Astrocyte of the cerebellum (primary cell): ENCODE measurements around the gene GPHN.

Source experiments
- DNase-seq: peaks from one replicate; pipeline ENCODE4 v3.0.0-alpha.2; 2011; ENCODE audit warnings: low read depth
- H3K4me3 ChIP-seq: 2 replicates; pipeline ENCODE4 v1.5.1; 2011; ENCODE audit warnings: mild to moderate bottlenecking, low read depth, low read length, moderate library complexity
- in situ Hi-C: cut with HindIII; loops from 2 replicates; pipeline ENCODE4 v1.10.0; 2017; ENCODE audit warnings: low sequenced_read_pairs
- TF ChIP-seq, protein P1 (sequence below): IDR thresholded peaks from 2 replicates; pipeline ENCODE4 v1.5.1; 2012; ENCODE audit warnings: low read length, low read depth, moderate library complexity, mild to moderate bottlenecking; ENCODE audit errors: missing control alignments

GPHN gene

DNA sequence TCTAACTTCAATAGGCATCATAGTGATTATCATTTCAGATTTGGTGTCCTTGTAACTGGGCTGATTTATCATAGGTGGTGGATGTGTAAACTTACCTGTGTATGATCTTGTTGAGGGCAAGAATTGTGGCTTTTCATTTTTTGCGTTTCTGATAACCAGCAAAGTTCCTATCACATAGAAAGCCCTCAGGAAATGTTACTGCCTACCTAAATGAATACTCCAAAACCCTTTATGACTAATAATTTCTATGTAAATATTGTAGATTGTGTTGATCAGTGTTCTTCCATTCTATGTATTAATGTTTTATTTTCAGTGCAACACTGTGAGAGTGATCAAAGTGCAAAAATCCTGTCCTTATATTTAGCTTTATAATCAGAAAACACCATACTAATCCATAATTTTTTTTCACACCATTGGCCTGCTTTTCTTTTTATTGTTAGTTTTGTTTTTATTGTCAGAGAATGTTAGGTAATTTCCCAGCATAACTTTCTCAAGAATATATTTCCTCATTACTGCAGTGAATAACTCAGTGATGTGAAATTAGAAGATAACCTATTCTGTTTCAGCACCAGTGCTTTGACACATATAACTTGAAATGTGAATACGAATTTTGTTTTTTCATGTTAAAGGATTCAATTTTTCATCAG lies 94.1 kb downstream of the GPHN start:
- in situ Hi-C loops: no loop called here
- no peak overlapping the region for H3K4me3 ChIP-seq
- TF ChIP-seq, protein P1, sequence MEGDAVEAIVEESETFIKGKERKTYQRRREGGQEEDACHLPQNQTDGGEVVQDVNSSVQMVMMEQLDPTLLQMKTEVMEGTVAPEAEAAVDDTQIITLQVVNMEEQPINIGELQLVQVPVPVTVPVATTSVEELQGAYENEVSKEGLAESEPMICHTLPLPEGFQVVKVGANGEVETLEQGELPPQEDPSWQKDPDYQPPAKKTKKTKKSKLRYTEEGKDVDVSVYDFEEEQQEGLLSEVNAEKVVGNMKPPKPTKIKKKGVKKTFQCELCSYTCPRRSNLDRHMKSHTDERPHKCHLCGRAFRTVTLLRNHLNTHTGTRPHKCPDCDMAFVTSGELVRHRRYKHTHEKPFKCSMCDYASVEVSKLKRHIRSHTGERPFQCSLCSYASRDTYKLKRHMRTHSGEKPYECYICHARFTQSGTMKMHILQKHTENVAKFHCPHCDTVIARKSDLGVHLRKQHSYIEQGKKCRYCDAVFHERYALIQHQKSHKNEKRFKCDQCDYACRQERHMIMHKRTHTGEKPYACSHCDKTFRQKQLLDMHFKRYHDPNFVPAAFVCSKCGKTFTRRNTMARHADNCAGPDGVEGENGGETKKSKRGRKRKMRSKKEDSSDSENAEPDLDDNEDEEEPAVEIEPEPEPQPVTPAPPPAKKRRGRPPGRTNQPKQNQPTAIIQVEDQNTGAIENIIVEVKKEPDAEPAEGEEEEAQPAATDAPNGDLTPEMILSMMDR: no peak
- no peak for DNase-seq

- DNase-seq: no peak
- in situ Hi-C loops: no loop called here
- TF ChIP-seq, protein P1: no peak
- H3K4me3 ChIP-seq: no peak overlapping the region
Measured at GRCh38 chr14:66603945-66604344, 96.0 kb downstream of the GPHN start.

GRCh38 chr14:66606826-66607225 lies 98.9 kb downstream of the GPHN start:
- H3K4me3 ChIP-seq: no peak overlapping the region
- in situ Hi-C loops: no loop called here
- TF ChIP-seq, protein P1: no peak
- DNase-seq: no peak

DNA sequence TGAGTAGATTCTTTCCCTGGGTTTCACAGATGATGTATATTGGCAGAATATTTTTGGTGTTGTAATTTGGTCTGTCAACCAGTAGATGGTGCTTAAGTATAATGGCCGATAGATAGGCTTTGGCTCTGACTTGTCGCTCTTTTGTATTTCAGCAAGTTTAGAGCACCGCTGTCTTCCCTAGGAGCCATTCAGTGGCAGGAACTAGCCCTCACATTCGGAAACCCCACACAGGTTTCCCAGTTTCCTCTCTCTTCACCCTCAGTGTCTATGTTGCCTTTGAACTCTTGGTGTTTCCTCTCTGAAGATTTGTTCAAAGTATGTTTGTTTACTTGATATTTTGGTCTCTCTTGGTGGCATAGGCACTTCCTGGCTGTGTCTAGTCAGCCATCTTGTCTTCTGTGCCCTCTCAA lies 102.2 kb downstream of the GPHN start:
- no peak overlapping the region for H3K4me3 ChIP-seq
- in situ Hi-C loops: no loop called here
- TF ChIP-seq, protein P1: peak; percentile 26
- no peak for DNase-seq

DNA sequence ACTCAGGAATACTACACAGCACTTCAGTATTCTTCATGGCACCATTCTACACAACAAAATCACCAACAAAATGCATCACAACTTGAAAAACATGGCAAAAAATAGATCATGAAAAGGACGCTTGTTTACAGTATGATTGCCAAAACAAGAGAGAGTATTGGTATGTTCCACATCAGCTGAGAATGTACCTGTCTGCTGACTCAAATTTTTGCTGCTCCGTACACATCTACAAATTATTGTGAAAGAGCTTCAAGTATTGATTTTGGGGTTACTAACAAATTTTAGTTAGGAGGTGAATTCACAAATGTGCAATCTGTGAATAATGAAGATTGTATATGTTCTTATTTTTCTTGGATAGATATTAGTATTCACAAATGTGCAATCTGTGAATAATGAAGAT lies 105.4 kb downstream of the GPHN start:
- DNase-seq: no peak
- TF ChIP-seq, protein P1: no peak
- no peak overlapping the region for H3K4me3 ChIP-seq
- in situ Hi-C loops: no loop called here

DNA sequence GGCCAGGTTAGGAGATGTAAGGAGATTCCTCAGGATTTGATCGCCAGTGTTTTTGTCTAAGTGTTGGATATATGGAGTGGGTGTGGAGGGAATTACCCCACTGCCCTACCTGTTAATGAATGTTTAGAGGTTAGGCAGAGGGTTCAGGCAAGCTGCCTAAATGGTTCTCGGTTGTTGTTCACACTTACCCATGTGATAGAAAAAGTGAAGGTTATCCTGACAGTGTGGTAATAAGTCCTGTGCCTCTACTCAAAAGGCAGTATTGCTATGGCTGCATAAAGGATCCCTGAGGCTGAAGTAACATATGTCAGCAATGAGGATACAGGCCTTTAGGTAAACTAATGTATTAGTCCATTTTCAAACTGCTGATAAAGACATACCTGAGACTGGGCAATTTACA lies 112.0 kb downstream of the GPHN start:
- TF ChIP-seq, protein P1: no peak
- no peak overlapping the region for H3K4me3 ChIP-seq
- in situ Hi-C loops: no loop called here
- DNase-seq: no peak
